ENCODE data around the gene EMC1. TPM values are rescaled to one million over a fixed set of nuclear protein-coding genes. Genes with fewer than 3 reads are reported as not detected.
"Not testable (repeated sequence)": the region's sequence is repeated elsewhere in the genome, so short reads cannot be mapped to it uniquely, and the experiment has no call there.

Gene EMC1
- polyA plus RNA-seq, 1 donor from 2014 or later: 19.5 TPM

DNA sequence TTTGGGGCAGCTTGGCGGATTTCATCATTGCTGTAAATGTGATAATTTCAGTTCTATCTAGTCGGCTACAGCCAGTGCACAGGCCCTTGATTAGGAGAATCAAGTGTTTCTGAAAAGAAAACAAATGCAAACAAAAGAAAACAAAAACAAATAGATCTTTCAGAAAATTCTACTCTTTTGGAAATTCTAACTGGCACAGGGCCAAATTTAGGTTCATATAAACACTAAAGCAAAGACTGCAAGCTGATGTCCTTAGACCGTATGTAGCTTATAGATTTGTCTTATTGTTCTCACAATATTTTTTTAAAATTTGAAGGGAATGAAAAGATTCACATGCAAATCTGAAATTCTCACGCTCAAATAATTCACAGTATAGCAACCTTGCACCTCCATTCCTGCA, 52.5 kb downstream of the EMC1 start:
- H3K36me3 Mint-ChIP-seq: peaks cover 3% of the 10 kb centered on the region

DNA sequence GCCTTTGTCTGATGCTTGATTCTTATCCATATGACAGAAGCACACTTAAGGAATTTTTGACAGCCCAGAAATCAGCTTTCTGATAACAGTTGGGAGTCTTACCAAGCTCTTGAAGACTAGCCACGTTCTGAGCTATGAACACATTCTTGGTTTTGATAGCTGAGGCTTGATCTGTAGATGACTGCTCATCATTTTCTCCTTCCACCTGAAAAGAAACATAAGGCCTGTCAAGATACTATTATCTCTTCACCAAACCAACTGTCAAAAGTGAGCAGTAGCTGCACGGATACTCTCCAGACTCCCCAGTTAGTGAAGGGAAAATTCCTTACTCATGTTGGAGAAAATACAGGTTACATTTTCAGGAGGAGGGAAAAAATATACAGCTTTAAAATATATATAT, 53.5 kb downstream of the EMC1 start:
- no peak overlapping the region for H3K4me3 Mint-ChIP-seq
- peaks cover 0 to 6% (median 2%) of the 10 kb centered on the region in 3 donors for H3K4me1 Mint-ChIP-seq
- H3K27me3 Mint-ChIP-seq: no peaks in the 10 kb centered on the region
- H3K9me3 Mint-ChIP-seq: no peaks in the 10 kb centered on the region
- peaks cover 3% of the 10 kb centered on the region for H3K36me3 Mint-ChIP-seq
- no peak overlapping the region for H3K27ac Mint-ChIP-seq

More for the DNA sequence above, 52.5 kb downstream of the EMC1 start:
- Mint-ChIP-seq H3K9me3 (no peaks in the 10 kb centered on the region), H3K4me3 (no peak overlapping the region), H3K4me1 (peaks cover 0 to 9% (median 2%) of the 10 kb centered on the region in 3 donors), H3K27ac (no peak overlapping the region), H3K27me3 (no peaks in the 10 kb centered on the region)

GRCh38 chr1:19196331-19196730, 55.0 kb downstream of the EMC1 start:
- no peaks in the 10 kb centered on the region for H3K27me3 Mint-ChIP-seq
- peaks cover 7% of the 10 kb centered on the region for H3K36me3 Mint-ChIP-seq
- no peak overlapping the region for H3K4me3 Mint-ChIP-seq
- no peaks in the 10 kb centered on the region for H3K9me3 Mint-ChIP-seq
- peaks cover 0 to 1% (median 0%) of the 10 kb centered on the region in 3 donors for H3K4me1 Mint-ChIP-seq
- H3K27ac Mint-ChIP-seq: no peak overlapping the region

GRCh38 chr1:19193004-19193403, 58.3 kb downstream of the EMC1 start:
- Mint-ChIP-seq H3K4me1 (peaks cover 0 to 3% (median 0%) of the 10 kb centered on the region in 3 donors), H3K27me3 (no peaks in the 10 kb centered on the region), H3K36me3 (peaks cover 12% of the 10 kb centered on the region), H3K27ac (no peak overlapping the region), H3K4me3 (no peak overlapping the region), H3K9me3 (no peaks in the 10 kb centered on the region)

GRCh38 chr1:19191811-19192210, 59.5 kb downstream of the EMC1 start:
- H3K9me3 Mint-ChIP-seq: no peaks in the 10 kb centered on the region

GRCh38 chr1:19190468-19190867, 60.9 kb downstream of the EMC1 start:
- H3K4me3 Mint-ChIP-seq: no peak overlapping the region
- no peaks in the 10 kb centered on the region for H3K9me3 Mint-ChIP-seq
- no peaks in the 10 kb centered on the region for H3K27me3 Mint-ChIP-seq
- H3K4me1 Mint-ChIP-seq: peaks cover 0 to 3% (median 0%) of the 10 kb centered on the region in 3 donors
- peaks cover 11% of the 10 kb centered on the region for H3K36me3 Mint-ChIP-seq
- H3K27ac Mint-ChIP-seq: no peak overlapping the region

More at GRCh38 chr1:19191811-19192210, 59.5 kb downstream of the EMC1 start:
- peaks cover 11% of the 10 kb centered on the region for H3K36me3 Mint-ChIP-seq
- H3K4me1 Mint-ChIP-seq: peaks cover 0 to 3% (median 0%) of the 10 kb centered on the region in 3 donors
- peak overlapping the region in 1 of 3 donors; percentile 11 for H3K27ac Mint-ChIP-seq
- no peak overlapping the region for H3K4me3 Mint-ChIP-seq
- no peaks in the 10 kb centered on the region for H3K27me3 Mint-ChIP-seq

DNA sequence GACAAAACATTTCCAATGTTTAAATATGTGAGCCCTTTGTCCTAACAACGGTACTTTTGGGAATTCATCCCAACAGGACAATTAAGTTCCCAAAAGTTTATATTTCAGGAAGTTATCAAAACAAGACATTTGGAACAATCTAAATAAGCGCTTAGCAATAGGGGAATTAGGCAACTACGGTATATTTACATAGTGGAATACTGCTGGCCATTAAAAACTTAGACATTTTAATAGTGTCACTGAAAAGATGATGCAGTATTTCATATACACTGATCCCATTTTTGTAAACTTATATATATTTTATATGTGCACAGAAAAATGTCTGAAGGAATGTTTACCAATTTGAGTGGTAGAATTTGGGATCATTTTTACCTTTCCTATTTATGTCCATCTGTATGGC, 62.1 kb downstream of the EMC1 start:
- Mint-ChIP-seq H3K36me3 (peaks cover 11% of the 10 kb centered on the region), H3K27me3 (no peaks in the 10 kb centered on the region), H3K4me3 (no peak overlapping the region), H3K9me3 (no peaks in the 10 kb centered on the region), H3K4me1 (peaks cover 0 to 3% (median 0%) of the 10 kb centered on the region in 3 donors), H3K27ac (no peak overlapping the region)

GRCh38 chr1:19187852-19188251, 63.5 kb downstream of the EMC1 start:
- Mint-ChIP-seq H3K9me3 (no peaks in the 10 kb centered on the region), H3K27ac (no peak overlapping the region), H3K36me3 (peaks cover 14% of the 10 kb centered on the region), H3K4me3 (no peak overlapping the region), H3K27me3 (no peaks in the 10 kb centered on the region), H3K4me1 (peaks cover 0 to 3% (median 0%) of the 10 kb centered on the region in 3 donors)

DNA sequence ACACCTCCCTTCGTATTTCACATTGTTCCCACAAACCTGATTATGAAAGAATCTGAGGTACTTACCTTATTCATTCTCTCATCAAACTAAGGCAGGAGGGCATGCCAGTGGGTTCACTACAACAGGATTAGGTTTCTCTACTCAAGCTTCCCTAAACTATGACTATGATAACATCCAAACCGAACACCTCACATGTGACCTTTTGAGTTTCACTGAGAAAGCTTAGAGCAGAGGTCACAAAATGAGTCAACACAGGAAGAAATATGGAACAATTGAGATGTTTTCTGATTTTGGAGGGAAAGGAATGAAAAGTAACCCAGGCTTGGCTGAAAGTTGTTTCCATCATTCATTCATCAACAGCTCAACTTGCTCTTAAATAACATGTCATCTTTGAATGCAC, 65.3 kb downstream of the EMC1 start:
- Mint-ChIP-seq H3K27me3 (no peaks in the 10 kb centered on the region), H3K4me3 (no peak overlapping the region), H3K27ac (no peak overlapping the region), H3K9me3 (no peaks in the 10 kb centered on the region), H3K36me3 (peaks cover 15% of the 10 kb centered on the region), H3K4me1 (peaks cover 0 to 3% (median 2%) of the 10 kb centered on the region in 3 donors)

GRCh38 chr1:19182223-19182622, 69.1 kb downstream of the EMC1 start:
- Mint-ChIP-seq H3K36me3 (peaks cover 8% of the 10 kb centered on the region), H3K27ac (no peak overlapping the region), H3K9me3 (no peaks in the 10 kb centered on the region), H3K4me3 (no peak overlapping the region), H3K4me1 (peaks cover 0 to 4% (median 0%) of the 10 kb centered on the region in 3 donors), H3K27me3 (no peaks in the 10 kb centered on the region)

- not testable (repeated sequence) for H3K36me3 Mint-ChIP-seq, H3K4me1 Mint-ChIP-seq, H3K27me3 Mint-ChIP-seq, H3K4me3 Mint-ChIP-seq, H3K9me3 Mint-ChIP-seq
- peak overlapping the region in 1 of 3 donors; percentile 66 for H3K27ac Mint-ChIP-seq
Observed at GRCh38 chr1:19180265-19180657, 71.1 kb downstream of the EMC1 start.

DNA sequence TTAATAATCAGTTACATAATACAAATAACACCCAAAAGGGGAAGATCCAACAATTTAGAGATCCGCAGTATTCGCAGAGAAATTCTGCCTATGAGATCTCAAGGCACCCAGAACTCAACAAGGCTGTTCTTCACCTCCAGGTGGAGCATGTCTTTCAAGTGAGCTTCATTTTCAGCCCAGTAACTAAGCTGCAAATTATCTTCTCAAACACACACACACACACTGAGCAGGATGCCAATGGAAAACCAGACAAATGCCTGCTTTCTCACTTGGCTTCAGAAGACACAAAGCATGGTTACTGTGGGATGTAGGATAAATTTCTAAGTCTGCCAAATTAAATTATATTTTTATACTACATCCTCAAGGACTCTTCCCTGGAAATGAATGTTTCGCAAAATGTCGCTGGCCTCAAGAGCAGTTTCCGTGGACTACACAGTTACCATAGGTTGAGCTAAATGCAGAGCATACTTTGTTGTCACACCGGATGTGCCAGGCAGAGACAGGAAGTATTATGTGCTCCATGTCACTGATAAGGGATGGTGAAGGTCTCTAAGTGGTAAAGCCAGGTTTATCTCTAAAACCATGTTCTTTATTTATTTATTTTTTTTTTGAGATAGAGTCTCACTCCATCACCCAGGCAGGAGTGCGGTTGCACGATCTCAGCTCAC, 71.6 kb downstream of the EMC1 start:
- Mint-ChIP-seq H3K4me1 (peaks cover 0 to 4% (median 0%) of the 10 kb centered on the region in 3 donors), H3K36me3 (peaks cover 8% of the 10 kb centered on the region), H3K4me3 (no peak overlapping the region), H3K27me3 (no peaks in the 10 kb centered on the region), H3K9me3 (no peaks in the 10 kb centered on the region), H3K27ac (peak overlapping the region in 2 of 3 donors; percentile 10 to 66)

DNA sequence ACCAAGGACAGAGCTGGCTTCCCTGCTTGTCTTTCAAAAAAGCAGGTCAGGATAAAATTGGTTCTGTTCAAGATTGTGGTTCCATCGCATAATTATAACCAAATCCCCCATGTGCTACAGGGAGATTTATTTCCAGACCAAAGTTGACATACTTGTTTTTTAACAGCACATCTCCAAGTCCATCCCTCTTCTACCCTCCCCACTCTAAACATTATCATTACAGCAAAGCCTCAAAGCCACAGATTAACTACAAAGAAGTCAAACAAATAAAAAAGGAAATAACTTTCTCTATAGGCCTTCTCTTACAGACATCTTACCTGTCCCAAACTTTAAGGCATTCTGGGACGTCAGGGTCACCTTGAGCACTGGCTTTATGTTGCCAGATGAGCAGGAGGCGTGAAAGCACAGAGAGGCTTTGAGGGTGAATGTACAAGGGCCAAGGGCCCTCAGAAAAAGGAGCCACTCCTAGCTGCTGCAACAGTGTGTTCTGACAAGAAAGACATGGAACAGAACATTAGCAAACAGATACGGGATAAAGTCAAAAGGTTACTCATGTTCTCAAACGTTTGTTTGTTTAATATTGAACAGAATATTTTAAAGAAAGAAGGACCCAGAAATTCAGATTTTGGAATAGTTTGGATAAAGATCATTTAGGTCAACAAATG, 72.5 kb downstream of the EMC1 start:
- Mint-ChIP-seq H3K36me3 (peaks cover 8% of the 10 kb centered on the region), H3K9me3 (no peaks in the 10 kb centered on the region), H3K27ac (no peak overlapping the region), H3K27me3 (no peaks in the 10 kb centered on the region), H3K4me3 (no peak overlapping the region), H3K4me1 (peaks cover 0 to 4% (median 0%) of the 10 kb centered on the region in 3 donors)

DNA sequence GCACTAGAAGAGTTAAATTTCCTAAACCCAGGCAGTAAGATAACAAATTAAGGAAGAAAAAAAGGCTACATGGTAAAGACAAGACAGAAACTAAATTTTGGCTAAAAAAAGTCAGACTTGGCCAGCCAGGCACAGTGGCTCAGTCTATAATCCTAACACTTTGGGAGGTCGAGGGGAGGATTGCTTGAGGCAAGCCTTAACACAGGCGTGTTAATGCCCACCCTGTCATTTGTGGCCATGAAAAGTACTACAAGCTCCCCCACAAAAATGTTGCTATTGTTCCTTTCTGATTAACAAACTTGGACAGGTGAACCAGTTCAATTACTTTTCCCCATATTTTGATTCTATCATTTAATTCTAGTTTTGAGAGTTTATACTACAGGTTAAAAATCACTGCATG, 73.5 kb downstream of the EMC1 start:
- H3K36me3 Mint-ChIP-seq: peaks cover 6% of the 10 kb centered on the region
- H3K4me3 Mint-ChIP-seq: no peak overlapping the region
- H3K27me3 Mint-ChIP-seq: no peaks in the 10 kb centered on the region
- peak overlapping the region in 1 of 3 donors; percentile 49 for H3K27ac Mint-ChIP-seq
- H3K9me3 Mint-ChIP-seq: no peaks in the 10 kb centered on the region
- peaks cover 0 to 5% (median 0%) of the 10 kb centered on the region in 3 donors for H3K4me1 Mint-ChIP-seq

- H3K4me1 Mint-ChIP-seq: peaks cover 0 to 3% (median 0%) of the 10 kb centered on the region in 3 donors
- peaks cover 16% of the 10 kb centered on the region for H3K36me3 Mint-ChIP-seq
- no peaks in the 10 kb centered on the region for H3K27me3 Mint-ChIP-seq
- H3K4me3 Mint-ChIP-seq: no peak overlapping the region
- H3K9me3 Mint-ChIP-seq: no peaks in the 10 kb centered on the region
- no peak overlapping the region for H3K27ac Mint-ChIP-seq
Observed at GRCh38 chr1:19169642-19170041, 81.7 kb downstream of the EMC1 start.

- Mint-ChIP-seq H3K9me3 (no peaks in the 10 kb centered on the region), H3K27me3 (no peaks in the 10 kb centered on the region), H3K4me1 (peaks cover 0 to 2% (median 0%) of the 10 kb centered on the region in 3 donors), H3K36me3 (peaks cover 15% of the 10 kb centered on the region), H3K4me3 (no peak overlapping the region), H3K27ac (peak overlapping the region in 1 of 3 donors; percentile 37)
Observed at GRCh38 chr1:19167140-19167539, 84.2 kb downstream of the EMC1 start.
